Common myeloid progenitor, CD34-positive (primary cell): ENCODE results near the gene PLXND1.

ENCODE experiments used
- CTCF ChIA-PET: fragments of 350-600 bp; sonication (Branson Sonifier 250); formaldehyde crosslinking; loops from one replicate; lab custom pipeline; 2021; ENCODE audit warnings: antibody characterized with exemption; lab: Charles Lee
- POLR2A ChIA-PET: fragments of 350-600 bp; sonication (Branson Sonifier 250); formaldehyde crosslinking; loops from one replicate; lab custom pipeline; 2021; ENCODE audit warnings: antibody characterized with exemption; lab: Charles Lee
- DNase-seq, 3 donors: peaks; one replicate each; pipeline versions ENCODE4 v3.0.0 to v3.0.0-alpha.2; 2013
- H3K27ac ChIP-seq, 2 experiments: 1 replicate in 1 of 2; 2 replicates in 1 of 2; pipeline ENCODE4 v1.7.0; 2013; ENCODE audit warnings: inconsistent platforms in 2 of 2, low read length in 2 of 2, mild to moderate bottlenecking in 2 of 2, low read depth in 1 of 2, moderate library complexity in 1 of 2; ENCODE audit not compliant: severe bottlenecking in 2 of 2, insufficient read depth in 1 of 2, poor library complexity in 1 of 2
- H3K27me3 ChIP-seq, 5 experiments: replicated peaks in 2 of 5; 1 replicate in 3 of 5; 2 replicates in 2 of 5; pipeline versions ENCODE4 v1.6.1 to v1.7.0; 2013; ENCODE audit warnings: low read length in 4 of 5, mild to moderate bottlenecking in 2 of 5, moderate library complexity in 2 of 5, inconsistent platforms in 1 of 5; ENCODE audit not compliant: insufficient read depth in 5 of 5, control insufficient read depth in 4 of 5
- H3K36me3 ChIP-seq, 4 experiments: 1 replicate in 2 of 4; 2 replicates in 2 of 4; pipeline versions ENCODE4 v1.6.1 to v1.7.0; 2013; ENCODE audit warnings: low read length in 3 of 4, control low read depth in 1 of 4, mild to moderate bottlenecking in 1 of 4; ENCODE audit not compliant: control insufficient read depth in 4 of 4, insufficient read depth in 4 of 4
- H3K4me1 ChIP-seq, 4 experiments: 1 replicate in 3 of 4; 2 replicates in 1 of 4; pipeline versions ENCODE4 v1.6.1 to v1.7.1; 2013; ENCODE audit warnings: low read length in 3 of 4, mild to moderate bottlenecking in 3 of 4, control low read depth in 1 of 4, inconsistent platforms in 1 of 4, moderate library complexity in 1 of 4; ENCODE audit not compliant: control insufficient read depth in 4 of 4, insufficient read depth in 4 of 4; ENCODE audit errors: control extremely low read depth in 1 of 4
- H3K4me3 ChIP-seq, 7 experiments: 1 replicate in 4 of 7; 2 replicates in 3 of 7; pipeline versions ENCODE4 v1.5.1 to v1.7.0; 2013; ENCODE audit warnings: mild to moderate bottlenecking in 7 of 7, low read length in 6 of 7, moderate library complexity in 6 of 7, inconsistent platforms in 2 of 7, low read depth in 2 of 7, control low read depth in 1 of 7; ENCODE audit not compliant: insufficient read depth in 4 of 7, control insufficient read depth in 1 of 7; ENCODE audit errors: extremely low read depth in 1 of 7
- H3K9me3 ChIP-seq, 5 experiments: 1 replicate in 4 of 5; 2 replicates in 1 of 5; pipeline versions ENCODE4 v1.6.1 to v1.7.1; 2013; ENCODE audit warnings: low read length in 4 of 5, mild to moderate bottlenecking in 2 of 5, inconsistent platforms in 1 of 5, low read depth in 1 of 5, moderate library complexity in 1 of 5; ENCODE audit not compliant: control insufficient read depth in 4 of 5, insufficient read depth in 2 of 5; ENCODE audit errors: control extremely low read depth in 1 of 5
- WGBS: methylation state at CpG from one replicate; pipeline ENCODE4 v1.1.5; 2013; ENCODE audit not compliant: insufficient coverage; 5-methylcytosine and 5-hydroxymethylcytosine counted together

Gene PLXND1

DNA sequence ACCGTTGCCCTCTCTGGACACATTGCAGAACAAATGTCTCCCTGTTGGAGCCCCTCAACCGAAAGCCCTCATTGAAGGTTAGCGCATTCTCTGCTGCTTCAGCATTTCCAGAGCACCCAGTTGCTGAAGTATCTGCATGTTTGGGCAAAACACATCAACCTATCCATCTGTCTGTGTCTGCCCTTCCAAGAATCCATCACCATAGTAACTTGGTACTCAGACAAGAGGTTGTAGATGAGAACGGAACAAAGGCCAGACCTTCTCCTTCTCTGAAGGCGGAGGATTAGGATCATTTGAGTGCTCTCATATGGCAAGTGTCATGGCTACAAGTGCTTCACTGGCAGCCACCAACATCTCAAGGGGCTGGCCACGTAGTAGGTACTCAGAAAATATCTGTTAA lies 101.1 kb downstream of the PLXND1 start:
- Histone ChIP-seq H3K27ac (no peak overlapping the region), H3K9me3 (no peaks in the 10 kb centered on the region), H3K4me3 (no peak overlapping the region), H3K27me3 (no peaks in the 10 kb centered on the region), H3K4me1 (no peaks in the 10 kb centered on the region), H3K36me3 (peaks cover 13 to 81% (median 43%) of the 10 kb centered on the region in 4 experiments)
- no peak for DNase-seq
- WGBS = 100% methylated on average over 5 of the region's 6 CpGs
- ChIA-PET CTCF (no interaction called here), POLR2A (no interaction called here)
